Hematopoietic multipotent progenitor cell (in vitro differentiated cells): ENCODE data around the gene TRPV4. TPM values are rescaled to one million over a fixed set of nuclear protein-coding genes. Genes with fewer than 3 reads are reported as not detected.

Experiments used
- DNase-seq, 3 donors: peaks; one replicate each; pipeline ENCODE4 v3.0.0-alpha.2; 2011 to 2015; ENCODE audit warnings: low read depth in 2 of 3, low spot score in 2 of 3
- total RNA-seq: library from RNA; depleted of rRNA; stranded (reverse); fragments of >200 nt; gene quantifications from one replicate; pipeline ENCODE4 v1.2.3, GENCODE V29; 2012

The TRPV4 gene
- total RNA-seq, 1 donor, result not detected

- DNase-seq, result no peak
Observed at GRCh38 chr12:109810954-109811623, 22.1 kb downstream of the TRPV4 start.

- no peak for DNase-seq
Observed at GRCh38 chr12:109808876-109809646, 24.1 kb downstream of the TRPV4 start.

- DNase-seq, result no peak
Observed at GRCh38 chr12:109807954-109808643, 25.1 kb downstream of the TRPV4 start.

- DNase-seq, result peak; percentile 42 to 59 (median 50)
Observed at GRCh38 chr12:109804820-109805761, 28.1 kb downstream of the TRPV4 start.

GRCh38 chr12:109803678-109804077 lies 29.5 kb downstream of the TRPV4 start:
- no peak for DNase-seq

- DNase-seq, result no peak
Observed at GRCh38 chr12:109802828-109803227, 30.4 kb downstream of the TRPV4 start.

- DNase-seq, result no peak
Observed at GRCh38 chr12:109800536-109800935, 32.7 kb downstream of the TRPV4 start.

- no peak for DNase-seq
Observed at GRCh38 chr12:109798691-109799090, 34.5 kb downstream of the TRPV4 start.

GRCh38 chr12:109797905-109798669 lies 35.1 kb downstream of the TRPV4 start:
- peak in 2 of 3 donors; percentile 53 to 80 for DNase-seq

GRCh38 chr12:109796057-109796456 lies 37.1 kb downstream of the TRPV4 start:
- DNase-seq, result no peak

GRCh38 chr12:109795023-109795422 lies 38.2 kb downstream of the TRPV4 start:
- DNase-seq, result no peak

GRCh38 chr12:109793826-109794501 lies 39.2 kb downstream of the TRPV4 start:
- DNase-seq, result no peak

- DNase-seq, result no peak
Observed at GRCh38 chr12:109793411-109793810, 39.8 kb downstream of the TRPV4 start.

GRCh38 chr12:109792992-109793391 lies 40.2 kb downstream of the TRPV4 start:
- no peak for DNase-seq

GRCh38 chr12:109789526-109790048 lies 43.6 kb downstream of the TRPV4 start:
- DNase-seq, result no peak

- DNase-seq, result no peak
Observed at GRCh38 chr12:109786799-109787198, 46.4 kb downstream of the TRPV4 start.

- DNase-seq, result no peak
Observed at GRCh38 chr12:109785854-109786253, 47.3 kb downstream of the TRPV4 start.

- DNase-seq, result no peak
Observed at GRCh38 chr12:109783965-109784244, 49.3 kb downstream of the TRPV4 start.
